Measurements from ENCODE around the gene TNIK.

Gene TNIK

GRCh38 chr3:171358181-171358880 is 101.9 kb downstream of the TNIK start:
- no peak for DNase-seq

- no peak for DNase-seq
Observed at GRCh38 chr3:171357721-171358120, 102.5 kb downstream of the TNIK start.

- DNase-seq: no peak
Observed at GRCh38 chr3:171356251-171356650, 104.0 kb downstream of the TNIK start.

- DNase-seq: no peak
Observed at GRCh38 chr3:171354706-171355582, 105.3 kb downstream of the TNIK start.

DNA sequence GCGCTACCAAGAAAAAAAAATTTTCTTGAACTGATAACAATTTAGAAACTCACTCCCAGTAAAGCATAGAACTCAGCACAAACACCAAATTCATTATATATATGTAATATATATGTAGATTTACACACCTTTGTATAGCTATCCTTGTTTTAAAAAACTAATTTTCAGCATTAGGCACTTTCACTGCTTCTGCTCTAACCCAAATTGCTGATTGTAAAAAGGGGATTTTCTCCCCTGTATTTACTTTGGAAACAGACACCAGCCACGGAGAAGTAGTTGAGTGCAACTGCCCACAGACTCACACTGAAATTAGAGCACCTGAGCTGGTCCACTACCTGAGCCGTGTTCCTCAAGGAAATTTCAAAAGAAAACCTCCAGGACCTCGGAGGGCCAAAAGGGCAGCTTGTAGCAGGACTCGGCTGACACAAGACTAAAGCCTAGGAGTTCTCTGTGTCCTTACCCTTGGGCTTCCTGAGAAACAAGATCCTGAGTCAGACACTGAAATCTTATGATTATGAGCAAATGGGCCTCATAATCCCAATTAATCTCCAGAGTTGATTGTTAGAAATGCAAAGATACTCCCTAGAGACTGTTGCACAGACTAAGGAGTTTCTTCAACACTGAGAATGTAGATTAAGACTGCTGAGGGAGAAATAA is 106.0 kb downstream of the TNIK start:
- DNase-seq: no peak

GRCh38 chr3:171353423-171353822 is 106.8 kb downstream of the TNIK start:
- no peak for DNase-seq

DNA sequence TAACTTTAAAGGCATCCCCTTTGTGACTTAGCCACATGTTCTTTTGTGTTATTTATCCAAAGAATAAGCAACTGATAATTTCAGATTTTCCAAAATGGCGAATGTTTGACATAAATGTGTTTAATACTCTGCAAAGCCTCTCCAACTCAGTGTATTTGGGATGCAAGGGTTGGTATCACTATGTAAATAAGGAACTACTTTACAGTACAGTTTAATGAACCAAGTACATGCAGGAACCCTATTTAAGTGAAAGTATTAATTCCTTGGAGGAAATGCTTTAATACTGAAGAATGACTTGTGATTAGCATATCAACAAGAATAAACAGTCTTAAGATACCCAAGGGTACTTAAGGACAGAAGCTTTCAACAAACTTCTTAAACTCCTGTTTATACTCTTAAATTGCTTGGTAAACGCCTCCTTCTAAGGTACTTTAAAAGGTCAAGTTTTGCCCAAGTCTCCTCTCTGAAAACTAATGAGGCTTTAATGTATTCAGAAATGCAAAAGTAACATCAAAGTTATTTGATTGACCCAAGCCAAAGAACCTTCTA is 107.7 kb downstream of the TNIK start:
- no peak for DNase-seq

DNA sequence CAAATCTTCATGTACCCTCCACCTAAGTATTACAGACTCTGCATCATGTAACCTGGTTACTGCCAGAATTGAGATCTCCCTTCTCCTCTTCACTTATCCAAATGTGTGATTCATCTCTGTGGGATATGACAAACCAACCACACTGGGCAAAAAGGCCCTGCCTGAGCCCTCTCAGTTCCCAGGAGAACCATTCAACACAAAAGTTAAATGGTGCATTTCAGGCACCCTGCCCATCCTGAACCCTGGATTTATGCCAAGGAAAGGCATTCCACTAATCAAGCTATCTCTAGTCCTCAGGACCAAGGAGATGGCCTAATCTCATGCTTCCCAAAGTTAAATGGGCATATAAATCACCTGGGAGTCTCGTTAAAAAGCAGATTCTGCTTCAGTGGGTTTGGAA is 108.5 kb downstream of the TNIK start:
- peak; percentile 17 to 85 for DNase-seq

- DNase-seq: no peak
Observed at GRCh38 chr3:171350364-171350763, 109.8 kb downstream of the TNIK start.

DNA sequence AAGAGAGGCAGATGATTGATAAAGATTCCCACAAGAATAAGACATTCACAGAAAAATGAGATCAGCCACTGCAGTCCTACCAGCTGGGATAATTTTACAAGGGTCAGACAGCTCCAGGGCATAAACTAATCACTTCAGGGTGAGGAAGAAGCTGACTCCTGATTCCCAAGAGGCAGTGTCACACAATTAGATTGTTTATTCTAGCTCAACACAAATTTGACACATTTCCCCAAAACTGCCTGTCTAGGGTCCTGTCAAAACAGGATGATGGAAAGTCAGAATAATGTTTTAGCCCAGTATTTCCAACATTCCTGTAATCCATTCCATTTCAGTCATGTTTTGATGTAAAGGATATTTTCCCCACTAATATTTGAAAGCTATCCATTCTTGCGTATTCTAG is 110.8 kb downstream of the TNIK start:
- DNase-seq: no peak

DNA sequence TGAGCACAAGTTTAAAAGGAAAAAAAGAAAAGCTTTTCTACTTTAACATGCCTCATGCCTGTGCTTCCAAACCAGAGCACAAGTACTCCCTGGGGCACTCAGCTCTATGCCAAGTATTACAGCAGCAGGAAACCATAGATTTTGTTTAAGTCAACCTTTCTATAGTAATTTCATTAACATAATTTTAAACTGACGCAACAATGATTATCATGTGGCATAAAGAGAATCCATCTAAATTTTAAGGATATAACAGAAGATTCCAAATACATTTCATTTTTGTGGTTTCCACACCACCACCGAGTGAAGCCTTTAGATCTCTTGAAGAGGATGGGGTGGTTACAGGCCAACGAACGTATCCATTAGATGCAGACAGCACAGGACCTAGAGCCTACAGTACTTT is 112.1 kb downstream of the TNIK start:
- DNase-seq: peak in 1 of 2 experiments; percentile 19

DNA sequence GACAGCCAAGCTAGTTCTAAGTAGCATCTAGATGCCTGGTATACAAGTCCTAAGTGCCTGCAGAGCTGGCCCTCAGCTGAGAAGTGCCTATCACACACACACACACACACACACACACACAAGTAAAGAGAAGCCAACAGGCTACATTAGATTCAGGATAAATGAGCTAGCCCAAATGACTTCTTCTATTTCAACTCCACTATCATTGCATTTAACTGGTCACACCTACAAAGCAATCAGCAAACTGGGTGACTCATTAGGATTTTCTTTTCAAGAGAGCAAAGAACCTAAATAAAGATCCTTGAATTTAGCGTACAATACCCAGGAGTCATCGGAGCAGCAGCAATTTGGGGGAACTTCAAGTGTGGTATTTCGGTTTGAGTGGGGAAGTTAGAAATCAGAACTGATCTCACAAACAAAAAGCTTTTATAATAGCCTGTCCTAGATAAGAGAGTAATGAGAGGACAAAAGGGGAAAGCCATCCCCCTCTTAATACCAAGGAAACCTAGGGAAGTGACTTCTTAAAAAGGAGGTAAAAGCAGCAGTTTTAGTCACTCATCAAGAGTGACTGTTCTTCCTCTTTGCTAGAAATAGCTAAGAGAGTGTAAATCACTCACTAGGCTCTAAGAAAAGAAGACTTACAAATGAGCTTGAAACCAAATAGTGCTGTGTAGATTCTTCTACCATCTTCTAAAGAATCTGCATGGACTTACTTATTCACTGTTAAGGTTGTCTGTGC is 112.7 kb downstream of the TNIK start:
- no peak for DNase-seq

DNA sequence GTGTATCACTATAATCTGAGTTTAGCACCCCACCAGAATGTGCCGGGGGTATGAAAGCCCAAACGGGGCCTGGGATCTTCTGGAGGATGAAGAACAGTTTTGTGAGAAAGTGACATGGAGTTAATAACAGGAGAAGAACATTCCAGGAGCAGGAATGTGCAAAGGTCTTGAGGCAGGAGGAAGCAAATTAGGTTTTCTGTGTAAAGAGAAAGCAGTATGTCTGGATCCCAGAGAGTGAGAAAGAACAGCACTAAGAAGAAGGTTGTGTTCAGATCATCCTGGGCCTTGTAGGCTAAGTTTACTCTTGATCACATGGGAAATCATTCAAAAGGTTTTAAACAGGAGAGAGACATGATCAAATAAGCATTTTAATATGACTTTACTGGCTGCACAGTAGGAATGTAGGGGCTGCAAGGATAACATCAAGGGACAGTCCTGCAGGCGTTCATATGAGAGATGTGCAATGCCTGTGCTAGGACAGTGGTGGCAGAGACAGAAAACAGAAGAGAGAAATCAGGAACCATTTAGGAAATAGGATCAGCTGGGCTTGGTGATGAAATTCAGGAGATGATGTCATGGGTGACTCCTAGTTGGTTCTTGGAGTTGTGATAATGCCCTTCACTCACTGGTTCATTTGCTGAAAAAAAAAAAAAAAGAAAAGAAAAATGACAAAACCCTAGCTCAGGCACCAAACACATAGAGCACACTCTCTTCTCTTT is 113.5 kb downstream of the TNIK start:
- DNase-seq: no peak

DNA sequence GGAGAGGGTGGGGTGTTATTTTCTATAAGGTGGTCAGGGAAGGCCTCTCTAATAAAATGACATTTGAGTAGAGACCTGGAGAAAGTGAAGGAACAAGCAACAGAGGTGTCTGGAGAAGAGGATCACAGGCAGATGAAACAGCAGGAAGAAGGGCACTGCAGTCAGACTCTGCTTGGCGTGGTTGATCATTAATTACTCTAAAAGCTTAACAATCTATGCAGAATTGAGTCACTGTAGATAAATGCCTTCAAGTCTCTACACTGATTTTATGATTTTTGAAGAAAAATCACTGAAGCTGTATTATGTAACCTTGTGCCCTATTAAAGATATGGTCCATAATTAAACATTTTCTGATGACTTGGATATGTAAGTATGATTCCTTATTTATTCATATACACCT is 114.2 kb downstream of the TNIK start:
- no peak for DNase-seq

GRCh38 chr3:171345107-171345843 is 114.9 kb downstream of the TNIK start:
- DNase-seq: no peak

DNA sequence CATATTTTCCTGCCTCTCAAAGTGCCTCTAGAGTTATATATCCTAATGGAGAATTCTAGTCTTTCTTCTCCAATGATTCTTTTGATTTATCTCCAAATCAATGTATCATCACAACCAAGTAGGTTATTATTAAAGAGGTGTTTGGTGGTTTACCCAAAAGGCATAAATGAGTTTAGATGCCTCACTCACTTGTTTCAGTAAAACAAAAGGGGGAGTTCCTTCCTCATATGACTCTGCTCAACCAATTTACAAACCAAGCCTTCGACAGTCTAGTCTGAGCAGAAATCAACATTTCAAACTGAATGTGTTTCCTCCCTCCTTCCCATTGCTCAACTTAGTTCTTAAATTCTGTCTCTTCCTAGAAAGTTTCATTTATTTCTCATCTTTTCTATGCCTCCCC is 116.5 kb downstream of the TNIK start:
- no peak for DNase-seq

DNA sequence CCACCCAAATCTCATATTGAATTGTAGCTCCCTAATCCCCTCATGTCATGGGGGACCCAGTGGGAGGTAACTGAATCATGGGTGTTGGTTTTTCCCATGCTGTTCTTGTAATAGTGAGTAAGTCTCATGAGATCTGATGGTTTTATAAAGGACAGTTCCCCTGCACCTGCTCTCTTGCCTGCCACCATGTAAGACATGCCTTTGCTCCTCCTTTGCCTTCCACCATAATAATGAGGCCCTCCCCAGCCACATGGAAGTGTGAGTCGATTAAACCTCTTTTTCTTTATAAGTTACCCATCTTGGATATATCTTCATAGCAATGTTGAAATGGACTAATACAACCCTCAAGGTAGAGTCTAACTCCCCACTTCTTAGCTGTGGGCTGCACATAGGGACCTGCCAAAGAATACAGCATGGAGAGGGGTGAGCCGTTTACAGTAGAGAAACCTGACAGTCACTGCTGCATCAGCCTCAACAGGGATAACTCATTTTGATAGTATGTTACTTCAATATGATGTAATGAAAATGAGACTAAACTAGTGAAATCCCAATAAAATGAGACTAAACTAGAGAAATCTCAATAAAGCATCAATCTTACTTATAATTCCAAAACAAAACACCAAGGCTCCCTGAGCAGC is 117.3 kb downstream of the TNIK start:
- DNase-seq: no peak

- DNase-seq: no peak
Observed at GRCh38 chr3:171342200-171342599, 118.0 kb downstream of the TNIK start.

DNA sequence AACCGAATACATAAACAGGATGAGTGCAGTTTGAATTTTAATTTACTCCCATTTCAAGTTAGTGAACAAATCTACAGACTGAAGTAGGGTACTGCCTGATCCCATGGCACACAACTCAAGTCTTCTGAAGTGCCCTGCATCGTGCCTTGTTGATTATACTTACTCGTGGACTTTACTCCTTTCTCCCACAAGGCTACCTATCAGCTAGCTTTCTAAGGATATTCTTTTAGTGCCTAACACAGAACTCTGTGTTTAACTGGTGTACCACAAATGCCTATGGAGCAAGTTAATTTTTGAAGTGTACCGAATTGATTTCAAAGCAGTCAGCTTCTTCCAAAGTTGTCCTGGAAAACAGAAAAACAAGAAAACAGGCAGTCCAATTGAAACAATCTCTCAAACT is 119.8 kb downstream of the TNIK start:
- no peak for DNase-seq

DNA sequence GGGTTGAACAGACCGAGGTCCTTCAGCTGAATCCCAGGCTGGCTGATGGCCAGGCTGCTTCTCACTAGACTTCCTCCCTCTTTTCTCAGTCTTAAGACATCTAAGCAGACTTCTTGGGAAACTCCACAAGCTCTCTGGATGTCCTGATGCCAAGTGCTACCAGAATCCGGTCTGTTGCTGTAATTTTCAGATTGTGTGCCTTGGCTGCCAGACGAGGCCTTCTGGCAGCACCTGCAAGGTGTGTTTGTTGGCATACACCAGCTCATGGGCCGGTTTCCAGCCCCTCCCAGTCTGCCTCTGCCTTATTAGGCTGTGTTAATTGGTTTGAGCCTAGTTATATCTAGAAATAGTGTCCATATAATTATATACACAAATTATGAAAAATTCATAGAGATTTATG is 120.6 kb downstream of the TNIK start:
- DNase-seq: no peak

- no peak for DNase-seq
Observed at GRCh38 chr3:171336406-171336805, 123.8 kb downstream of the TNIK start.

Measured in NCI-H187 (cell line).